ENCODE data around the gene XPR1. TPM values are rescaled to one million over a fixed set of nuclear protein-coding genes. Genes with fewer than 3 reads are reported as not detected.
A peak's percentile ranks its signal among the peaks of the same experiment; 100 is the strongest.

The XPR1 gene
- total RNA-seq, 1 experiment from 2014 or later = 19.9 TPM

GRCh38 chr1:180933141-180933540 lies 301.3 kb downstream of the XPR1 start:
- Histone ChIP-seq H3K9me2 (ENCODE audit: insufficient read depth) (no peaks in the 10 kb centered on the region), H3K4me3 (replicated peaks in 1 of 2; ENCODE audit: low read depth in 1 of 2, low read length in 2 of 2) (no peak overlapping the region), H4K20me1 (ENCODE audit: insufficient read depth) (no peaks in the 10 kb centered on the region), H3K4me1 (ENCODE audit: control insufficient read depth in 1 of 2, insufficient read depth in 2 of 2, low read length in 2 of 2) (no peaks in the 10 kb centered on the region), H3K9me3 (ENCODE audit: control insufficient read depth in 1 of 2, insufficient read depth in 1 of 2, low read depth in 1 of 2, low read length in 2 of 2) (no peaks in the 10 kb centered on the region), H3K27me3 (ENCODE audit: insufficient read depth, low read length) (no peaks in the 10 kb centered on the region), H3K79me2 (ENCODE audit: insufficient read depth, low read length) (no peaks in the 10 kb centered on the region), H3K36me3 (ENCODE audit: control insufficient read depth in 1 of 2, insufficient read depth in 2 of 2, low read length in 2 of 2) (no peaks in the 10 kb centered on the region), H3K9ac (ENCODE audit: low read length) (no peak overlapping the region), H3K27ac (ENCODE audit: low read depth, low read length) (no peak overlapping the region), H2AFZ (ENCODE audit: low read depth, low read length, poor library complexity, severe bottlenecking) (no peak overlapping the region), H3K4me2 (ENCODE audit: low read length) (no peak overlapping the region)
- ChIA-PET POLR2A (no interaction called here), RAD21 (ENCODE audit: low non-redundant PET in 1 of 2, low total read pairs in 2 of 2, uncharacterized antibody in 2 of 2, unreplicated experiment in 2 of 2) (no interaction called here), CTCF (no interaction called here)
- DNase-seq (ENCODE audit: low read depth, low spot score) (no peak), ATAC-seq (peak; percentile 37; the same call in 1 of the 2 replicates)
- intact Hi-C loops (cut with micrococcal nuclease) = no loop called here
- peak in 1 of 3 experiments; percentile 14; a peak in 1 of 6 replicates for TF ChIP-seq CTCF (IDR thresholded peaks at IDR 0.05 in 2 of 3, conservative IDR thresholded peaks at IDR 0.05 in 1 of 3; ENCODE audit: borderline replicate concordance in 1 of 3, insufficient read depth in 1 of 3, low read depth in 2 of 3, low read length in 2 of 3)
- no peak for TF ChIP-seq MAX (IDR thresholded peaks at IDR 0.05)
- BruUV-seq (replicated peaks) = no TSS peak

GRCh38 chr1:180934563-180934962 lies 302.7 kb downstream of the XPR1 start:
- no TSS peak for BruUV-seq (replicated peaks)
- Histone ChIP-seq H4K20me1 (ENCODE audit: insufficient read depth) (no peaks in the 10 kb centered on the region), H3K27me3 (ENCODE audit: insufficient read depth, low read length) (no peaks in the 10 kb centered on the region), H3K9ac (ENCODE audit: low read length) (no peak overlapping the region), H3K36me3 (ENCODE audit: control insufficient read depth in 1 of 2, insufficient read depth in 2 of 2, low read length in 2 of 2) (no peaks in the 10 kb centered on the region), H3K9me3 (ENCODE audit: control insufficient read depth in 1 of 2, insufficient read depth in 1 of 2, low read depth in 1 of 2, low read length in 2 of 2) (no peaks in the 10 kb centered on the region), H2AFZ (ENCODE audit: low read depth, low read length, poor library complexity, severe bottlenecking) (no peak overlapping the region), H3K4me3 (replicated peaks in 1 of 2; ENCODE audit: low read depth in 1 of 2, low read length in 2 of 2) (no peak overlapping the region), H3K4me2 (ENCODE audit: low read length) (no peak overlapping the region), H3K27ac (ENCODE audit: low read depth, low read length) (no peak overlapping the region), H3K4me1 (ENCODE audit: control insufficient read depth in 1 of 2, insufficient read depth in 2 of 2, low read length in 2 of 2) (no peaks in the 10 kb centered on the region), H3K9me2 (ENCODE audit: insufficient read depth) (no peaks in the 10 kb centered on the region), H3K79me2 (ENCODE audit: insufficient read depth, low read length) (no peaks in the 10 kb centered on the region)
- ChIA-PET POLR2A (no interaction called here), CTCF (no interaction called here), RAD21 (ENCODE audit: low non-redundant PET in 1 of 2, low total read pairs in 2 of 2, uncharacterized antibody in 2 of 2, unreplicated experiment in 2 of 2) (no interaction called here)
- intact Hi-C loops (cut with micrococcal nuclease) = no loop called here
- ATAC-seq = no peak
- no peak for DNase-seq (ENCODE audit: low read depth, low spot score)
- TF ChIP-seq YY1 (IDR thresholded peaks at IDR 0.05; ENCODE audit: extremely low read depth, insufficient replicate concordance, low read depth, low read length) (no peak), CTCF (IDR thresholded peaks at IDR 0.05 in 2 of 3, conservative IDR thresholded peaks at IDR 0.05 in 1 of 3; ENCODE audit: borderline replicate concordance in 1 of 3, insufficient read depth in 1 of 3, low read depth in 2 of 3, low read length in 2 of 3) (no peak), POLR2AphosphoS5 (IDR thresholded peaks at IDR 0.05; ENCODE audit: low read depth, low read length) (no peak), ZFX (IDR thresholded peaks at IDR 0.05) (no peak), RAD21 (IDR thresholded peaks at IDR 0.05; ENCODE audit: low read depth) (no peak), SRF (IDR thresholded peaks at IDR 0.05; ENCODE audit: low read depth) (no peak), SP1 (IDR thresholded peaks at IDR 0.05; ENCODE audit: low read depth) (no peak), ZNF274 (IDR thresholded peaks at IDR 0.05; ENCODE audit: low read depth, low read length) (no peak)

All from HCT116 (cell line).